ENCODE measurements around the gene UBE2D2. TPM values are rescaled to one million over a fixed set of nuclear protein-coding genes. Genes with fewer than 3 reads are reported as not detected.

UBE2D2 gene
- total and polyA plus RNA-seq, 2 of the 13 experiments (the other 11 are each of a cell fraction or from before 2014, with no cell fraction given): 79.1 to 109 TPM

DNA sequence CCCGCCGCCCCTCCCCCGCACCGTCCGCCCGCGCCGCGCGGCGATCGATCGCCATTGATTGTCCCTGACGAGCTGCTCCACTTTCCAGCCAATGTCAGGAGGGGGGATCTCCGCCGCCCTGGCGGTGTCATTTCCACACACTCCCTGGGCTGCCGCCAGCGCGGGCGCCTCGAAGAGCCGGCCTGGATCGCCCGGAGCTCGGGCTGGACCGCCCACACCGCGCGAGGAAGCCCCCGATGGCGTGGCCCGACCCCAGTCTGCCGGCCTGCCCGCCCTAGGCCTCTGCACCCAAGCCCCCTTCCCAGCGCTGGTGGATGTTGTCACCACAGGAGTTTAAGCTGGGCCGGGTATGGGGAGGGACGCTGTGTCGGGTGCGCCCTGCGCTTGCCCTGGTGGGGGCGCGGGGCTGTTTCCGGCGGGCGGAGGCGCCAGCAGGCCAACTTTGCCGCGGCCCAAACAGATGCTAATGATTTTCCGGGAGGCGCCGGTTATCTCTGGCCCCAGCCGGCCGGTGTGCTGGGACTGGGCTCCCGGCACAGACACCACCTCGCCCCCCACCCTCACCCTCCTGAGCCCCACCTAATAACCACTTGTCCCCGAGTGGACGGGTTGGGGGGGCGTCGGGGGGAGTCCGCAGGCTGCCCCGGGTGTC, 76.4 kb downstream of the UBE2D2 start (continued):
- TF ChIP-seq ZNF567 (CRISPR knock-in tag; IDR thresholded peaks at IDR 0.05; ENCODE audit: borderline replicate concordance) (peak; percentile 93; the same call in 1 of the 2 replicates), ZNF275 (CRISPR knock-in tag; IDR thresholded peaks at IDR 0.05; ENCODE audit: borderline replicate concordance) (0 out of 2 replicates have a peak, but pooled peaks have one; percentile 11), FOXA3 (CRISPR knock-in tag; IDR thresholded peaks at IDR 0.05) (0 out of 2 replicates have a peak, but pooled peaks have one; percentile 25), LRRFIP1 (CRISPR knock-in tag; conservative IDR thresholded peaks at IDR 0.05) (no peak), ZNF616 (CRISPR knock-in tag; IDR thresholded peaks at IDR 0.05; ENCODE audit: low read depth) (no peak), ZNF546 (CRISPR knock-in tag; conservative IDR thresholded peaks at IDR 0.05) (0 out of 2 replicates have a peak, but pooled peaks have one; percentile 77), FOSL2 (CRISPR knock-in tag; IDR thresholded peaks at IDR 0.05) (0 out of 2 replicates have a peak, but pooled peaks have one; percentile 11), ARNT (IDR thresholded peaks at IDR 0.05) (no peak), MXD4 (CRISPR knock-in tag; IDR thresholded peaks at IDR 0.05) (peak; percentile 78; the same call in 1 of the 2 replicates), KMT2B (CRISPR knock-in tag; IDR thresholded peaks at IDR 0.05) (peak; percentile 66), NR3C1 (CRISPR knock-in tag; IDR thresholded peaks at IDR 0.05) (no peak), ZNF280D (CRISPR knock-in tag; IDR thresholded peaks at IDR 0.05) (no peak; the same call in 1 of the 2 replicates), ZNF333 (CRISPR knock-in tag; IDR thresholded peaks at IDR 0.05; ENCODE audit: borderline replicate concordance) (peak; percentile 43; the same call in 1 of the 2 replicates), PBX2 (CRISPR knock-in tag; IDR thresholded peaks at IDR 0.05) (no peak), ZMAT5 (CRISPR knock-in tag; IDR thresholded peaks at IDR 0.05; ENCODE audit: borderline replicate concordance, low read depth) (no peak), ZBTB14 (CRISPR knock-in tag; IDR thresholded peaks at IDR 0.05) (no peak), LCORL (IDR thresholded peaks at IDR 0.05) (no peak), LCORL (CRISPR knock-in tag; IDR thresholded peaks at IDR 0.05) (peak; percentile 93), ADNP (CRISPR knock-in tag; IDR thresholded peaks at IDR 0.05) (0 out of 2 replicates have a peak, but pooled peaks have one; percentile 10)
- TF ChIP-seq, protein P1, sequence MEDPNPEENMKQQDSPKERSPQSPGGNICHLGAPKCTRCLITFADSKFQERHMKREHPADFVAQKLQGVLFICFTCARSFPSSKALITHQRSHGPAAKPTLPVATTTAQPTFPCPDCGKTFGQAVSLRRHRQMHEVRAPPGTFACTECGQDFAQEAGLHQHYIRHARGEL (CRISPR knock-in tag; IDR thresholded peaks at IDR 0.05): no peak
